Tibial nerve (tissue), 4 donors: ENCODE data around the gene CTDSP2. TPM values are rescaled to one million over a fixed set of nuclear protein-coding genes. Genes with fewer than 3 reads are reported as not detected.

Experiments
- DNase-seq, 2 donors: peaks; one replicate each; pipeline ENCODE4 v3.0.0-alpha.2; 2019; ENCODE audit warnings: low spot score in 2 of 2
- H3K27ac ChIP-seq, 4 donors: fragments of 200-600 bp; sonication (generic) in 3 of 4; one replicate each; pipeline ENCODE4 v1.5.1; 2017 to 2019; ENCODE audit warnings: mild to moderate bottlenecking in 1 of 4
- H3K27me3 ChIP-seq, 2 donors: fragments of 200-600 bp; sonication (generic) in 1 of 2; one replicate each; pipeline versions ENCODE4 v1.5.1 to v1.6.0; 2017 to 2019
- H3K36me3 ChIP-seq, 3 donors: fragments of 200-600 bp; sonication (generic); one replicate each; pipeline ENCODE4 v1.5.1; 2018 to 2019
- H3K4me1 ChIP-seq, 4 donors: fragments of 200-600 bp; sonication (generic) in 3 of 4; one replicate each; pipeline ENCODE4 v1.5.1; 2017 to 2019
- H3K4me3 ChIP-seq, 4 donors: fragments of 200-600 bp; sonication (generic) in 3 of 4; one replicate each; pipeline ENCODE4 v1.5.1; 2017 to 2019; ENCODE audit warnings: mild to moderate bottlenecking in 1 of 4, moderate library complexity in 1 of 4
- H3K9me3 ChIP-seq, 4 donors: fragments of 200-600 bp; sonication (generic) in 3 of 4; one replicate each; pipeline ENCODE4 v1.5.1; 2017 to 2019
- CTCF ChIP-seq, 5 experiments: fragments of 200-600 bp in 3 of 5; fragments of 450-650 bp in 2 of 5; sonication (generic) in 3 of 5; IDR thresholded peaks; one replicate each; pipeline ENCODE4 v1.5.1; 2016 to 2019; ENCODE audit warnings: antibody characterized with exemption in 5 of 5, mild to moderate bottlenecking in 3 of 5, moderate library complexity in 2 of 5
- EP300 ChIP-seq, 2 donors: sonication (generic); formaldehyde crosslinking; IDR thresholded peaks; one replicate each; pipeline ENCODE4 v1.6.1; 2017; ENCODE audit warnings: antibody characterized with exemption in 2 of 2, mild to moderate bottlenecking in 1 of 2
- POLR2A ChIP-seq, 2 donors: fragments of 450-650 bp; IDR thresholded peaks; one replicate each; pipeline ENCODE4 v1.6.1; 2017; ENCODE audit warnings: antibody characterized with exemption in 2 of 2, mild to moderate bottlenecking in 2 of 2, moderate library complexity in 2 of 2
- WGBS, 2 donors: methylation state at CpG; one replicate each; pipeline ENCODE4 v1.1.5; 2018; 5-methylcytosine and 5-hydroxymethylcytosine counted together
- total RNA-seq, 4 donors: library from RNA; depleted of rRNA; stranded (reverse); fragments of >200 nt; gene quantifications; one replicate each; pipeline ENCODE4 v1.1.0, GENCODE V29; 2016

Gene CTDSP2
- total RNA-seq, 4 donors from 2014 or later: 117 to 141 (median 123) TPM

- no peak overlapping the region for H3K27ac ChIP-seq
- WGBS, 2 donors: 77 to 78% methylated on average over 12 to 13 of the region's 14 CpGs
- H3K4me1 ChIP-seq: peaks cover 0 to 48% (median 29%) of the 10 kb centered on the region in 4 donors
- no peak for DNase-seq
- H3K4me3 ChIP-seq: no peak overlapping the region
- H3K9me3 ChIP-seq: no peaks in the 10 kb centered on the region
- TF ChIP-seq POLR2A (IDR thresholded peaks at IDR 0.05) (no peak), EP300 (IDR thresholded peaks at IDR 0.05) (no peak), CTCF (IDR thresholded peaks at IDR 0.05) (no peak)
- H3K36me3 ChIP-seq: peaks cover 0 to 52% (median 12%) of the 10 kb centered on the region in 3 donors
- H3K27me3 ChIP-seq: no peaks in the 10 kb centered on the region
Observed at GRCh38 chr12:57813111-57813970, 33.2 kb downstream of the CTDSP2 start.

GRCh38 chr12:57811028-57811755 lies 35.3 kb downstream of the CTDSP2 start:
- no peak for DNase-seq
- WGBS, 2 donors: 87 to 90% methylated on average over 10 of the region's 10 CpGs
- Histone ChIP-seq H3K27me3 (no peaks in the 10 kb centered on the region), H3K4me3 (no peak overlapping the region), H3K9me3 (no peaks in the 10 kb centered on the region), H3K36me3 (peaks cover 0 to 72% (median 13%) of the 10 kb centered on the region in 3 donors), H3K4me1 (peaks cover 0 to 26% (median 18%) of the 10 kb centered on the region in 4 donors), H3K27ac (no peak overlapping the region)
- TF ChIP-seq EP300 (IDR thresholded peaks at IDR 0.05) (no peak), CTCF (IDR thresholded peaks at IDR 0.05) (no peak), POLR2A (IDR thresholded peaks at IDR 0.05) (no peak)

GRCh38 chr12:57810450-57810849 lies 36.1 kb downstream of the CTDSP2 start:
- Histone ChIP-seq H3K36me3 (peaks cover 0 to 77% (median 13%) of the 10 kb centered on the region in 3 donors), H3K9me3 (no peaks in the 10 kb centered on the region), H3K27me3 (no peaks in the 10 kb centered on the region), H3K27ac (no peak overlapping the region), H3K4me3 (no peak overlapping the region), H3K4me1 (peaks cover 0 to 19% (median 11%) of the 10 kb centered on the region in 4 donors)
- no peak for TF ChIP-seq CTCF (IDR thresholded peaks at IDR 0.05)
- no peak for TF ChIP-seq POLR2A (IDR thresholded peaks at IDR 0.05)
- TF ChIP-seq EP300 (IDR thresholded peaks at IDR 0.05): no peak
- WGBS, 2 donors: 92 to 98% methylated on average over 5 of the region's 5 CpGs
- DNase-seq: no peak

GRCh38 chr12:57809425-57809824 lies 37.1 kb downstream of the CTDSP2 start:
- no peak overlapping the region for H3K4me3 ChIP-seq

More at GRCh38 chr12:57809425-57809824, 37.1 kb downstream of the CTDSP2 start:
- WGBS, 2 donors: 83 to 94% methylated on average over 3 of the region's 3 CpGs
- Histone ChIP-seq H3K4me1 (peaks cover 0 to 9% (median 4%) of the 10 kb centered on the region in 4 donors), H3K27me3 (no peaks in the 10 kb centered on the region), H3K27ac (no peak overlapping the region), H3K9me3 (no peaks in the 10 kb centered on the region), H3K36me3 (peaks cover 0 to 88% (median 13%) of the 10 kb centered on the region in 3 donors)
- no peak for DNase-seq
- TF ChIP-seq CTCF (IDR thresholded peaks at IDR 0.05) (no peak), POLR2A (IDR thresholded peaks at IDR 0.05) (no peak), EP300 (IDR thresholded peaks at IDR 0.05) (no peak)
